Progenitor cell of endocrine pancreas (in vitro differentiated cells): ENCODE results near the gene HABP4. TPM values are rescaled to one million over a fixed set of nuclear protein-coding genes. Genes with fewer than 3 reads are reported as not detected.

Source experiments
- DNase-seq: peaks from one replicate; pipeline ENCODE4 v3.0.0; 2021; ENCODE audit warnings: low spot score; ENCODE audit not compliant: unreplicated experiment
- H3K27ac Mint-ChIP-seq: 2 replicates; pipeline ENCODE4 v1.8.0; 2021; ENCODE audit warnings: mild to moderate bottlenecking, moderate library complexity, mixed read lengths
- H3K27me3 Mint-ChIP-seq: 2 replicates; pipeline ENCODE4 v1.8.0; 2021; ENCODE audit warnings: mixed read lengths
- H3K36me3 Mint-ChIP-seq: 2 replicates; pipeline ENCODE4 v1.8.0; 2022; ENCODE audit warnings: mixed read lengths; ENCODE audit not compliant: insufficient read depth
- H3K4me1 Mint-ChIP-seq: 2 replicates; pipeline ENCODE4 v1.8.0; 2021; ENCODE audit warnings: low read depth, mixed read lengths
- H3K4me3 Mint-ChIP-seq: 2 replicates; pipeline ENCODE4 v1.8.0; 2021; ENCODE audit warnings: low read depth, mild to moderate bottlenecking, moderate library complexity, mixed read lengths
- H3K9me3 Mint-ChIP-seq: 2 replicates; pipeline ENCODE4 v1.8.0; 2021; ENCODE audit warnings: low read depth, mixed read lengths
- CTCF ChIP-seq: fragments of 200-600 bp; sonication (generic); IDR thresholded peaks from one replicate; pipeline ENCODE4 v1.5.0; 2021; ENCODE audit warnings: antibody characterized with exemption, mild to moderate bottlenecking; ENCODE audit not compliant: unreplicated experiment
- total RNA-seq: library from RNA; stranded (reverse); gene quantifications from 2 replicates; pipeline ENCODE4 v1.2.1, GENCODE V29; 2021

The HABP4 gene
- total RNA-seq, 1 donor from 2014 or later: 15.5 TPM

- Mint-ChIP-seq H3K27ac (no peak overlapping the region), H3K9me3 (no peaks in the 10 kb centered on the region), H3K36me3 (no peaks in the 10 kb centered on the region), H3K4me1 (peaks cover 10% of the 10 kb centered on the region), H3K4me3 (no peak overlapping the region), H3K27me3 (peaks cover 26% of the 10 kb centered on the region)
- no peak for DNase-seq
- no peak for TF ChIP-seq CTCF
Measured at GRCh38 chr9:96447406-96447805, 2.6 kb upstream of the HABP4 start.

DNA sequence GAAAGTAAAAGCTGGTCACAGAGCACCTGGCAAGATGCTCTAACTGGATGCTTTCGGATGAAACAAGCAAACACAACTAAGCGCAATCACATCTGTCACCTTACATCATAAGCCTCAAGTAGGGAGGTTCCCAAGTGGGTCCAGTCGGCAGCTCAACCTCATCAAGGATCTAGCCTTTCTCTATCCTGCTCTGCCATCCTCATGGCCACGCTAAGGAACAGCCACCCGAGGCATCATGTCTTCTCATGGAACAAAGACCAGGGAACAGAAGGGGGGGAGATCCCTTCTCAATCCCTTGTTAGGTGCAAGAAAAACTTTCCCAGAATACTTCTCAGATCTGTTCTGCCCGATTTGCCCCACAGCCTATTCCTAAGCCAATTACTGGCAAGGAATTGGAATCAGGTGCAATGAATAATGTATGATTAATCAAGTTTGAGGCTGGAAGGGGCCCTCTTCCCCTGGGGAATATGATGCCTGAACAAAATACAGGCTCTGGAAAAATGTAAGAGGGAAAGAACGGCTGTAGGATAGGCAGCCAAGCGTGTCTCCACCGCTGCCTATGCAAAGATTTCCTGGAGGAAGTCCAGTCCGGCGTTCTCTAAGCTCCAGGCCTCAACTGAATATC lies 1.3 kb upstream of the HABP4 start:
- Mint-ChIP-seq H3K27me3 (peaks cover 26% of the 10 kb centered on the region), H3K36me3 (no peaks in the 10 kb centered on the region), H3K4me3 (peak overlapping the region; percentile 75)

DNA sequence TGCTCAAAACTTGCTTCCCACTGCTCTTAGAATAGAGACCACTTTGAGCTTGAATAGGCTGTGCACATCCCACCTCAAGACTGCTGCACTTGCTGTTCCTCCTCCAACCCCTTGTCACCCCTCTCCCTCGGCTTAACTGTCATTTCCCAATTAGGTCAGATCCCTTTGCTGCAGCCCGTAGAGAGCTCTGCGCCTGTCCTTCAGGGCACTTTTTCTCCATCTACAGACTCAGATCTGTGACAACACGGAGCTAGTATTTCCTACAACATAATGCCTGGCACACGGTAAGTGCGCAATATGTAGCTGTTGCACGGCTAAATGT lies 485 bp upstream of the HABP4 start:
- no peaks in the 10 kb centered on the region for H3K36me3 Mint-ChIP-seq
- peak overlapping the region; percentile 75 for H3K4me3 Mint-ChIP-seq
- DNase-seq: no peak
- H3K27ac Mint-ChIP-seq: peak overlapping the region; percentile 87
- H3K9me3 Mint-ChIP-seq: no peaks in the 10 kb centered on the region
- H3K4me1 Mint-ChIP-seq: peaks cover 12% of the 10 kb centered on the region
- peaks cover 26% of the 10 kb centered on the region for H3K27me3 Mint-ChIP-seq
- TF ChIP-seq CTCF: no peak

More for the DNA sequence above, 1.3 kb upstream of the HABP4 start:
- peaks cover 11% of the 10 kb centered on the region for H3K4me1 Mint-ChIP-seq
- no peak for DNase-seq
- H3K9me3 Mint-ChIP-seq: no peaks in the 10 kb centered on the region
- no peak overlapping the region for H3K27ac Mint-ChIP-seq
- no peak for TF ChIP-seq CTCF

DNA sequence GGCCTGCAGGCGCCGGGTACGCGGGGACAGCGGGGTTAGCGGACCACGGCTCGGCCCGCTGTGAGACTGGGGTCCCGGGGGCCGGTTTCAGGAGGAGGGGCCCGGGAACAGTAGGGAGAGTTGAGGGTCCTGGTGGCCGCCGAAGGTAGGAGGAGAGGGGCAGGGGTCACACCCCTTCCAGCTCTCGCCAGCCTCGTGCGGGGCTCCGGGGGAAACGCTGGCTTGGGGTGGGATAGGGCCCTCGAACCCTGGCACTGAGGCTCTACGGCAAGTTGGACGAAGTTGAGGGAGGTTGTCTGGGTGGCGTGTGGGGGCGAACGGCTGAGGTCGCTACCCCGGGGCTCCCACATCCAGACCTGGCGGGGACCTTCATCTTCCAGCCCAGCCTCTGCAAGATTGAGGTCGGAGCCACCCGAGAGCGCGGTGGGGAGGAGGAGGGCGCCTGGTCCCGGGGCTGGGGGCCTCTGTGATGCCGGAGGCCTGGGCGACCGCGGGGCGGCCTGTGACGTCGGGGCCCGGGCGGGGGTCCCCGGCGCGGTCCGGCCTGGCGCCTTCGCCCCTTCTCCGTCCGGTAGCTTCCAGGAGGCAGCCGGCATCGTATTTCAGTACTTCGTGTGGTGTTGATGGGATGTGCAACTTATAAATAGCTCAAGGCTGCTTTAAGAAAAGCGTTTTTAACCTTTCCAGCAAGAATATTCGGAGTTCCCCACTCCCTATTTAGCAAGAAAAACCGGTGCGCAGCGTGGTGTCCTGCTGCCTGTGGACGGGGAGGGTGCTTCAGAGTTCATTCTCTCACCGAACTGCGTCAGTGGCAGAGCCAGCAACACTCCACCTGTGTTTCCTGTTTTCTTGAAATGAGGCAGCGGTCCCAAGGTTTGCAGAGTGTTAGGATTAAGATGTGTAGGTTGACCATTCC lies 902 bp downstream of the HABP4 start:
- peaks cover 26% of the 10 kb centered on the region for H3K27me3 Mint-ChIP-seq
- peak overlapping the region; percentile 85 for H3K4me3 Mint-ChIP-seq
- no peaks in the 10 kb centered on the region for H3K9me3 Mint-ChIP-seq
- H3K36me3 Mint-ChIP-seq: no peaks in the 10 kb centered on the region
- DNase-seq: peak; percentile 22
- H3K27ac Mint-ChIP-seq: peak overlapping the region; percentile 87
- peak; percentile 13 for TF ChIP-seq CTCF
- peaks cover 12% of the 10 kb centered on the region for H3K4me1 Mint-ChIP-seq

DNA sequence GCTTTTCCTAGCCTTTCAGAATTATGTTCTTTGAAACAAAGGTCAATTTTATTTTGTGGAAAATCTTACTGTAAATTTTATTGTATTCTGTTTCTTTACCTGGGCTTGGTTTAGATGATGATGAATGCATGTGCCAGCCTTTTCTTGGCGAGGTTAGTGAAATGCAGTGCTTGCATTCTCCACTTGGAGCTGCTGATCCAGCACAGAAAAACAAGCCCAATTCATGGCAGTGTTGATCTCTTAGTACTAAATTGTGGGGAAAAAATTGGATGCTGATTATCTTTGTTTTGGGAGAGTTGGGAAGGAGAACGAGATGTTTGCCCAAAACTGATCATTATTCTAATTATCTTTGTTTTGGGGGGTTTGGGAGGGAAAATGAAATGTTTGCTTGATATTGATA lies 3.7 kb downstream of the HABP4 start:
- no peak for DNase-seq
- Mint-ChIP-seq H3K36me3 (peaks cover 2% of the 10 kb centered on the region), H3K9me3 (no peaks in the 10 kb centered on the region), H3K4me1 (peaks cover 12% of the 10 kb centered on the region), H3K4me3 (no peak overlapping the region), H3K27me3 (peaks cover 10% of the 10 kb centered on the region), H3K27ac (no peak overlapping the region)
- TF ChIP-seq CTCF: peak; percentile 53
